Stimulated activated CD4-positive, alpha-beta T cell treated with anti-CD3 and anti-CD28 coated beads, TNF-alpha, amount 100 ng/mL, for 4 hours (primary cell): Measurements from ENCODE around the gene KAZN.

Experiments used
- DNase-seq, 3 experiments: peaks; one replicate each; pipeline ENCODE4 v3.0.0-alpha.2; 2020; ENCODE audit warnings: low read depth in 3 of 3

Gene KAZN

GRCh38 chr1:15008783-15009729, 410.6 kb downstream of the KAZN start:
- DNase-seq: no peak

- DNase-seq: no peak
Observed at GRCh38 chr1:15011160-15011559, 412.7 kb downstream of the KAZN start.

DNA sequence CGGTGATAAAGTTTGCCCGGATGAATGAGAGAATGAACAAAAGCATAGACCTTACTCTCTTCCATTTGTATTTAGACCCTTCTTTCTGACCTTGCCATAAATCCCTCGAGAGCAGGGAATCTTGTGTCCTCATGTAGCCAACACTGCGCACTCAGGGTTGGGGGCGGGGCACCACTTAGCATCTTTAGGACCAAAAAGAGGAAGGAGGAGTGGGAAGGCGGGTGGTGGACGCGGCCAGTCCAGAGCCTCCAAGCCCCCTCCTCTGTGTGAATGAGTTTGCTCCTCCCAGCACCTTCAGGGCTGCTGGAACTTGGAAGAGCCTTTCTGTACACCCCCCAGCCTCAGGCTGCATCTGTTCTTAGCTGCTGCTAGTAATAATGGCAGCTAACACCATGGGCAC, 413.2 kb downstream of the KAZN start:
- no peak for DNase-seq

DNA sequence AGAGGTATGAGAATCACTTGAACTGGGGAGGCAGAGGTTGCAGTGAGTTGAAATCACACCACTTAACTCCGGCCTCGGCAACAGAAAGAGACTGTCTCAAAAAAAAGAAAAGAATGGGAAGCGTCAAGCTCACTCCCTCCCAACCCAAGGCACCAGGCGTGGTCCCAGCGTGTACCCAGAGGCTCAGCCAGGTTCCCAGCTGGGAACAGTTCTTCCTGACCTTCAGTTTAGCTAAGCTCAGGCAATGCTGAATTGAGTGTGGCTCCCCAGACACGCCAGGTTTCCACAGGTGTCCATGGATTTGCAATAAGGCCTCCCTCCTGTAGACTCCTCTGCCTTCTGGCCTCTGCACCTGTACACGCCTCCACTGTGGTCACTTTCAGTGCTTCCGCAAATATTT, 414.3 kb downstream of the KAZN start:
- no peak for DNase-seq

GRCh38 chr1:15013767-15014166, 415.3 kb downstream of the KAZN start:
- no peak for DNase-seq

DNA sequence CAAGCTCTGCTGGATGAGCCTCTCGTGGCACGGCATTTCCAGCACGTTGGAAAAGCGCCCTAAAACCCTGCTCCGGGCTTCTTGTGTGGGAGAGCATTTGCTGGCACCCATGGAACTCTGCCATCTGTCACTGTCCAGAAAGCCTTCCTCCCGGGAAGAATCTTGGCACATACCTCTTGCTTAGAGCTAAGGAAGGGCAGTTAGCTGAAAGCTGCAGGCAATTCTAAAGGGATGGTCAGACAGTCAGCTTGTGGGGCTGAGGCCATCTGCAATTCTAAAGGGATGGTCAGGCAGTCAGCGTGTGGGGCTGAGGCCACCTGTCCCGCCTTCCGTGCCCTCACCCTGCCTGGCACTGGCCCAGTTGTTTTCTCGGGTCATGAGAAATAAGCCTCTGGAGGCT, 416.0 kb downstream of the KAZN start:
- no peak for DNase-seq

GRCh38 chr1:15016001-15016400, 417.5 kb downstream of the KAZN start:
- no peak for DNase-seq

DNA sequence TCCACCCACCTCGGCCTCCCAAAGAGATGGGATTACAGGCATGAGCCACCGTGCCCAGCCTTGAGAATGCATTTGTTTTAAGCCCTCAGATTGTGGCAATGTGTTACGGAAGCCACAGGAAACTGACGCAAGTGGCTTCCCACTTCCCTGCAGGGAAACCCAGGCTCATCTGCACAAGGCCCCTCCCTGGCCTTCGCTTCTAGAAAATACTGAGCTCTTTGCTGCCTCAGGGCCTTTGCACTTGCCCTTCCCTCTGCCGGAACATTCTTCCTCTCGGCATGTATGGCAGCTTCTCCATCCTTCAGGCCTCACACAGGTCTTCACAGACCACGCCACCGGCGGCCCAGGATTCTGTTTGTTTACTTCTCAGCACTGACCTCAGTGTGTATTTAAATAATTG, 418.0 kb downstream of the KAZN start:
- no peak for DNase-seq

- no peak for DNase-seq
Observed at GRCh38 chr1:15017120-15017519, 418.6 kb downstream of the KAZN start.

DNA sequence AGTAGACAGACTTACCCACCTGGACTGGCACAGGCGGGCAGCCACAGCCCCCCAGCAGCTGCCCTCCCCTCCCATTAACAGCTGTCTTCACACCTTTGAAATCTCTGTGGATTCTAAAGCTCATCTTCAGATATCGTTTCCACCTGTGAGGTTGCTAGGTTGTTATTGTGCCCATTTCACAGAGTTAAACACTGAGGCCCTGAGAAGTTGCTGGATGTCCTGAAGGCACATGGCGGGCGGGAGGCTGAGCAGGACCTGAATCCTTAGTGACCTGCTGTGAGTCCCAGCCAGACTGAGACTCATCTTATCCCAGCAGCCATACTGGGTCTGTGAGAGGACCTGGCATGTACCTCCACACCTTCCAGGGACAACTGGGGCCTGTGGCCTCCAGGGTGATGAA, 420.3 kb downstream of the KAZN start:
- DNase-seq: no peak

DNA sequence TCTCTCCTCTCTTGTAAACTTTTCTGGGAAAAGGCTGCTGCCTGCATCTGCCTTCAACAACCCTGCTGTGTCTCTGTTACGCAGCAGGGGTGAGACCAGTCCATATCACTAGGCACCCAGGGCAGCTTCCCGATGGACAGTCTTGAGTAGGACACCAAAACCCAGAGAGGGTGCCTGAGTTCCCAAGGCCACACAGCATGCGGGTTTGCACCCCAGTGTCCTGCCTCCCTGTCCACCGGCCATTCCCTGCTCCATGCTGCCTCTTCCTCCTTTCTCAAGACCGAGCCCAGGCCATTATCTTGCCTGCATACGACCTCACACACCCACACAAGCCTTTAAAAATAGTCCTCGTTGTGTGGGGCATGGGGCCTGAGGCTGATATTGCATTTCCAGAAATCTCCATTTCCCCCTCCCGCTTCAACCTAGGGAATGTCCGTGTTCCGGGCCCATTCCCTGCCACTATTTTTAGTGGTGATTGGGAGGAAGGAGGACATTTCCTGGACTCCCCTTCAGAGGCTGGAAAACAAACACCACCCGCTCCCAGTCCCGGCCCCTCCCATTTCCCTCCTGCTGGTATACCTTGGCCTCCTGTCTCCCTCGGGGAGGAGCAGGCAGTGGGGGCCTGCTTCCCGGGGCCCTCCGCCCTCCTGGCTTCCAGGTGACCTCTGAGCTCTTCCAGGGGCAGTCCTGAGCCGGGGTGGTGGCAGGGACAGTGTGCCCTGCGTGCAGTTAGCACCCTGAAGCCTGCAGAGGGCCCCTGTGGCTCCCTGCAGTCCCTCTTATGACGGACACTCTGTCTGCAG, 422.7 kb downstream of the KAZN start:
- DNase-seq: no peak

- DNase-seq: no peak
Observed at GRCh38 chr1:15022048-15022447, 423.6 kb downstream of the KAZN start.

GRCh38 chr1:15023205-15023604, 424.7 kb downstream of the KAZN start:
- DNase-seq: no peak

GRCh38 chr1:15023976-15024375, 425.5 kb downstream of the KAZN start:
- DNase-seq: no peak

DNA sequence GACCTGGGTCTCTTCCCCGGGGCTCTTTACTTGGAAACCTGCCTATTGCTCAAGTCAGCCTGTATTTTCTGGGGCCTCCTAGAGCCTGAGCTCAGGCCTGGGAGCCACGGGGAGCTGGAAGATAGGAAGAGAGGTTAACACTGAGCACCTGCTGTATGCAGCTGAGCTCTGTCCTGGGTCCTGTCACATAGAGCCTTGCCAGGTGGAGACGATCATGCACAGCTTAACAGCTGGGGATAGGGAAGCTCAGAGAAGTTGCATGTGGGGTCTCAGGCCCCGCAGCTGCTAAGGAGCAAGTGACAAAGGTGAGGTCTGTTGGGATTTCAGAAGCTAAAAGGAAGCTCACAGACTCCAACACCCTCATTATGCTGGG, 427.6 kb downstream of the KAZN start:
- DNase-seq: no peak

GRCh38 chr1:15027515-15027986, 429.1 kb downstream of the KAZN start:
- DNase-seq: peak in 1 of 3 experiments; percentile 4

GRCh38 chr1:15028102-15028501, 429.6 kb downstream of the KAZN start:
- DNase-seq: no peak

- no peak for DNase-seq
Observed at GRCh38 chr1:15028616-15029015, 430.1 kb downstream of the KAZN start.

GRCh38 chr1:15029036-15029435, 430.6 kb downstream of the KAZN start:
- no peak for DNase-seq

GRCh38 chr1:15029786-15030185, 431.3 kb downstream of the KAZN start:
- DNase-seq: no peak

DNA sequence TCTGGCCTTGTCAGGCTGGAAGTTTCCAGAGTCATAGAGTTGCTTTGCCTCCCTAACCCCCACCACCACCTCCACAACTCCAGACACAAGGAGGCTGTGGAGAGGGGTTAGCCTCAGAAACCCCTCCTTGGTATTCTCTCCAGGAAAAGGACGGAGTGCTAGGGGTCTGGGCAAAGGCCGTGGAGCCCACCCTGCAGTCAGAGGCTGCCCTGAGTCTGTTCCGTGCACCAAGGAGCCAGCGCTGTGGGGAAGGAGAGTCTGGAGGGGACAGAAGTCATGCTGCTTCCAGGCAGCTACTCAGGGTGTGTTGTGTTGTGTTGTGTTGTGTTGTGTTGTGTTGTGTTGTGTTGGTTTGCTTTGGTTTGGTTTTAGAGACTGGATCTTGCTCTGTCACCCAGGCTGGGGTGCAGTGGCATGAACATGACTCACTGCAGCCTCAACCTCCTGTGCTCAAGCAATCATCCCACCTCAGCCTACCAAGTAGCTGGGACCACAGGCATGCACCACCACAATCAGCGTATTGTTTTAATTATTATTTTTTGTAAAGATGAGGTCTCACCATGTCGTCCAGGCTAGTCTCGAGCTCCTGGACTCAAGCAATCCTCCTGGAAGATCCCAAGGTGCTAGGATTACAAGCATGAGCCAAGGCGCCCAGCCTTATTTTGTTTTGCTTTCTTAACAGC, 432.9 kb downstream of the KAZN start:
- no peak for DNase-seq

DNA sequence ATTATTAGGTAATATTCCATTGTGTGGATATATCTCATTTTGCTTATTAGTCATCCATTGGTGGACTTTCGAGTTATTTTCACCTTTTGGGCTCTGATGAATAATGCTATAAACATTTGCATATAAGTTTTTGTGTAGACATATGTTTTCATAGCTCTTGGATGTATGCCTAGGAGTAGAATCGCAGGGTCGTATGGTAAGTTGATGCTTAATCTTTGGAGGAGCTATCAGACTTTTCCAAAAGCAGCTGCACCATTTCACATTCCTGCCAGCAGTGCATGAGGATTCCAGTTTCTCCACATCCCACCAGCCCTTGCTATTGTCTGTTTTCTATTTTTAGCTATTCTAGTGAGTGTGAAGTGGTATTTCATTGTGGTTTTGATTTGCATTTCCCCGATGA, 434.8 kb downstream of the KAZN start:
- DNase-seq: no peak
